ENCODE measurements around the gene LCN15. TPM values are rescaled to one million over a fixed set of nuclear protein-coding genes. Genes with fewer than 3 reads are reported as not detected.
A peak's percentile ranks its signal among the peaks of the same experiment; 100 is the strongest.

LCN15 gene
- total RNA-seq, 1 experiment from 2014 or later: not detected

GRCh38 chr9:136720251-136720897, 43.9 kb downstream of the LCN15 start:
- Histone ChIP-seq H3K18ac (ENCODE audit: insufficient read length, low read depth, low read length) (no peak overlapping the region), H3K9ac (ENCODE audit: extremely low read depth, insufficient read length, low read length) (no peak overlapping the region), H3K27me3 (ENCODE audit: insufficient read depth, low read length) (no peaks in the 10 kb centered on the region), H4K8ac (replicated peaks; ENCODE audit: insufficient read length, low read depth, low read length) (no peak overlapping the region), H3K4me1 (ENCODE audit: insufficient read depth, low read length) (no peaks in the 10 kb centered on the region), H3K9me3 (ENCODE audit: control insufficient read depth, low read depth, low read length) (no peaks in the 10 kb centered on the region), H2AK5ac (ENCODE audit: insufficient read length, low read length) (no peak overlapping the region), H3K79me2 (ENCODE audit: insufficient read depth, low read length) (no peaks in the 10 kb centered on the region), H3K4me2 (ENCODE audit: insufficient read depth, insufficient read length, low read length) (no peak overlapping the region), H4K91ac (ENCODE audit: insufficient read length, low read depth, low read length) (no peak overlapping the region), H2BK20ac (ENCODE audit: low read depth, low read length, poor library complexity, severe bottlenecking) (no peak overlapping the region), H2BK120ac (ENCODE audit: low read depth, low read length, poor library complexity, severe bottlenecking) (no peak overlapping the region), H2BK12ac (ENCODE audit: insufficient read length, low read depth, low read length) (no peak overlapping the region), H3K27ac (ENCODE audit: insufficient read length, low read depth, low read length) (no peak overlapping the region), H2BK15ac (ENCODE audit: low read depth, low read length) (no peak overlapping the region), H4K20me1 (ENCODE audit: control insufficient read depth, insufficient read depth, insufficient read length) (no peaks in the 10 kb centered on the region), H4K5ac (ENCODE audit: insufficient read length, low read depth, low read length) (no peak overlapping the region), H3K23ac (ENCODE audit: insufficient read length, low read depth, low read length) (no peak overlapping the region), H3T11ph (ENCODE audit: low read length) (no peak overlapping the region), H3K4ac (ENCODE audit: low read depth, low read length) (no peak overlapping the region), H3K23me2 (ENCODE audit: insufficient read length, low read depth, low read length, poor library complexity, severe bottlenecking) (no peaks in the 10 kb centered on the region), H2BK5ac (ENCODE audit: insufficient read length, low read length) (no peak overlapping the region), H3K14ac (ENCODE audit: insufficient read depth, low read length) (no peak overlapping the region; the same call in 1 of the 2 replicates), H3K79me1 (ENCODE audit: insufficient read depth, low read depth, low read length, poor library complexity, severe bottlenecking) (no peaks in the 10 kb centered on the region), H3K56ac (ENCODE audit: insufficient read length, low read depth, low read length) (no peak overlapping the region), H2AFZ (ENCODE audit: low read length) (no peak overlapping the region)
- H3K27me3 Mint-ChIP-seq (ENCODE audit: low read depth): no peaks in the 10 kb centered on the region; the same call in 1 of the 2 replicates
- H3K9me3 Mint-ChIP-seq: no peaks in the 10 kb centered on the region; a peak in 1 of 5 replicates
- no CpG with 5 or more reads among the region's 20 CpGs for WGBS (ENCODE audit: extremely low coverage, insufficient read length, low lambda C conversion rate)
- peak overlapping the region in 1 of 3 experiments; percentile 83; a peak in 3 of 7 replicates for H3K27ac Mint-ChIP-seq
- DNase-seq: peak; percentile 41
- H3K4me3 Mint-ChIP-seq: no peak overlapping the region; a peak in 1 of 5 replicates
- H3K4me1 Mint-ChIP-seq: peaks cover 3 to 6% of the 10 kb centered on the region in 2 experiments; a peak in 2 of 4 replicates
- no peak for TF ChIP-seq CTCF (conservative IDR thresholded peaks at IDR 0.05)
- peaks cover 15 to 30% (median 23%) of the 10 kb centered on the region in 3 experiments; a peak in 6 of 7 replicates for H3K36me3 Mint-ChIP-seq (ENCODE audit: insufficient read depth in 1 of 3, low read depth in 3 of 3)
